ENCODE measurements around the gene PEX6.

- TF ChIP-seq EZH2 (IDR thresholded peaks at IDR 0.05; ENCODE audit: low read depth): no peak
- TF ChIP-seq CTCF (conservative IDR thresholded peaks at IDR 0.05): no peak
These were observed 16.9 kb downstream of the PEX6 start for GRCh38 chr6:42962096-42962495.

All from PC-9 (cell line).